Tibial nerve (tissue), 4 donors: ENCODE measurements around the gene CIAPIN1. TPM values are rescaled to one million over a fixed set of nuclear protein-coding genes. Genes with fewer than 3 reads are reported as not detected.

Experiments
- DNase-seq, 2 donors: peaks; one replicate each; pipeline ENCODE4 v3.0.0-alpha.2; 2019; ENCODE audit warnings: low spot score in 2 of 2
- H3K27ac ChIP-seq, 4 donors: fragments of 200-600 bp; sonication (generic) in 3 of 4; one replicate each; pipeline ENCODE4 v1.5.1; 2017 to 2019; ENCODE audit warnings: mild to moderate bottlenecking in 1 of 4
- H3K27me3 ChIP-seq, 2 donors: fragments of 200-600 bp; sonication (generic) in 1 of 2; one replicate each; pipeline versions ENCODE4 v1.5.1 to v1.6.0; 2017 to 2019
- H3K36me3 ChIP-seq, 3 donors: fragments of 200-600 bp; sonication (generic); one replicate each; pipeline ENCODE4 v1.5.1; 2018 to 2019
- H3K4me1 ChIP-seq, 4 donors: fragments of 200-600 bp; sonication (generic) in 3 of 4; one replicate each; pipeline ENCODE4 v1.5.1; 2017 to 2019
- H3K4me3 ChIP-seq, 4 donors: fragments of 200-600 bp; sonication (generic) in 3 of 4; one replicate each; pipeline ENCODE4 v1.5.1; 2017 to 2019; ENCODE audit warnings: mild to moderate bottlenecking in 1 of 4, moderate library complexity in 1 of 4
- H3K9me3 ChIP-seq, 4 donors: fragments of 200-600 bp; sonication (generic) in 3 of 4; one replicate each; pipeline ENCODE4 v1.5.1; 2017 to 2019
- EP300 ChIP-seq, 2 donors: sonication (generic); formaldehyde crosslinking; IDR thresholded peaks; one replicate each; pipeline ENCODE4 v1.6.1; 2017; ENCODE audit warnings: antibody characterized with exemption in 2 of 2, mild to moderate bottlenecking in 1 of 2
- POLR2A ChIP-seq, 2 donors: fragments of 450-650 bp; IDR thresholded peaks; one replicate each; pipeline ENCODE4 v1.6.1; 2017; ENCODE audit warnings: antibody characterized with exemption in 2 of 2, mild to moderate bottlenecking in 2 of 2, moderate library complexity in 2 of 2
- WGBS, 2 donors: methylation state at CpG; one replicate each; pipeline ENCODE4 v1.1.5; 2018; 5-methylcytosine and 5-hydroxymethylcytosine counted together
- total RNA-seq, 4 donors: library from RNA; depleted of rRNA; stranded (reverse); fragments of >200 nt; gene quantifications; one replicate each; pipeline ENCODE4 v1.1.0, GENCODE V29; 2016
- TF ChIP-seq, protein P1 (sequence below), 5 experiments: fragments of 200-600 bp in 3 of 5; fragments of 450-650 bp in 2 of 5; sonication (generic) in 3 of 5; IDR thresholded peaks; one replicate each; pipeline ENCODE4 v1.5.1; 2016 to 2019; ENCODE audit warnings: antibody characterized with exemption in 5 of 5, mild to moderate bottlenecking in 3 of 5, moderate library complexity in 2 of 5

The CIAPIN1 gene
- total RNA-seq, 4 donors from 2014 or later, result 23.4 to 26.7 (median 25.7) TPM

DNA sequence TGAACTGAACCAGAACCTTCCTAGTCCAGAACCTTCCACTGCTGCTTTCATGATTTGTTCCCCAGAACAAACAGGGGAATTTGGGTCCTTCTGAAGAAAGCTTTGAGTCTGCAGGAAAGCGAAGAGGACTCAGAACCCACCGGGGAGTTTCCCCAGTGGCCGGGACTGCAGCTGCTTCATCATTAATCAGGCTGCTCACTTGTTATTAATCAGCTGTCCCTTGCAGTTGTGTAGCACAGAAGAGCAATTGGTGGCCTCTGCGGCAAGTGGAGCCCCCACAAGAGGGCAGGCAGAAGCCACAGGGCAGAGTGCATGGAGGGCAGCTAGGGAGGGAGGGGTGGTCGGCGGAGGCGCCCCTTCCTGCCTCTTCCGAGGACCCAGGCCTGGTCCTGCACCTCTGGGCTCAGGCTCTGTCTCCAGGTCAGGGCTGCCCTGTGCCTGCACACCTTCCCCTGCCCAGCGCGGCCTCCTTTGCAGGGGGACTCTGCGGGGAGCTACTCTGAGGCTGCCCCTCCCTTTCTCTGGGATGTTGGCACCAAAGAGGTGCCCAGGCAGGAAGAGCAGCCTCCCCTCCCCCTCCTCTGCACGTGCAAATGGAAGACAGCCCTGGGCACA, 35.7 kb downstream of the CIAPIN1 start:
- H3K9me3 ChIP-seq, result no peaks in the 10 kb centered on the region
- no peak for DNase-seq
- peaks cover 0 to 10% (median 2%) of the 10 kb centered on the region in 4 donors for H3K4me1 ChIP-seq
- WGBS, 2 donors, result 53 to 55% methylated on average over 7 to 9 of the region's 12 CpGs
- H3K27me3 ChIP-seq, result no peaks in the 10 kb centered on the region
- no peak overlapping the region for H3K27ac ChIP-seq
- H3K4me3 ChIP-seq, result no peak overlapping the region
- no peaks in the 10 kb centered on the region for H3K36me3 ChIP-seq
- no peak for TF ChIP-seq POLR2A (IDR thresholded peaks at IDR 0.05)
- TF ChIP-seq, protein P1, sequence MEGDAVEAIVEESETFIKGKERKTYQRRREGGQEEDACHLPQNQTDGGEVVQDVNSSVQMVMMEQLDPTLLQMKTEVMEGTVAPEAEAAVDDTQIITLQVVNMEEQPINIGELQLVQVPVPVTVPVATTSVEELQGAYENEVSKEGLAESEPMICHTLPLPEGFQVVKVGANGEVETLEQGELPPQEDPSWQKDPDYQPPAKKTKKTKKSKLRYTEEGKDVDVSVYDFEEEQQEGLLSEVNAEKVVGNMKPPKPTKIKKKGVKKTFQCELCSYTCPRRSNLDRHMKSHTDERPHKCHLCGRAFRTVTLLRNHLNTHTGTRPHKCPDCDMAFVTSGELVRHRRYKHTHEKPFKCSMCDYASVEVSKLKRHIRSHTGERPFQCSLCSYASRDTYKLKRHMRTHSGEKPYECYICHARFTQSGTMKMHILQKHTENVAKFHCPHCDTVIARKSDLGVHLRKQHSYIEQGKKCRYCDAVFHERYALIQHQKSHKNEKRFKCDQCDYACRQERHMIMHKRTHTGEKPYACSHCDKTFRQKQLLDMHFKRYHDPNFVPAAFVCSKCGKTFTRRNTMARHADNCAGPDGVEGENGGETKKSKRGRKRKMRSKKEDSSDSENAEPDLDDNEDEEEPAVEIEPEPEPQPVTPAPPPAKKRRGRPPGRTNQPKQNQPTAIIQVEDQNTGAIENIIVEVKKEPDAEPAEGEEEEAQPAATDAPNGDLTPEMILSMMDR (IDR thresholded peaks at IDR 0.05), result no peak

DNA sequence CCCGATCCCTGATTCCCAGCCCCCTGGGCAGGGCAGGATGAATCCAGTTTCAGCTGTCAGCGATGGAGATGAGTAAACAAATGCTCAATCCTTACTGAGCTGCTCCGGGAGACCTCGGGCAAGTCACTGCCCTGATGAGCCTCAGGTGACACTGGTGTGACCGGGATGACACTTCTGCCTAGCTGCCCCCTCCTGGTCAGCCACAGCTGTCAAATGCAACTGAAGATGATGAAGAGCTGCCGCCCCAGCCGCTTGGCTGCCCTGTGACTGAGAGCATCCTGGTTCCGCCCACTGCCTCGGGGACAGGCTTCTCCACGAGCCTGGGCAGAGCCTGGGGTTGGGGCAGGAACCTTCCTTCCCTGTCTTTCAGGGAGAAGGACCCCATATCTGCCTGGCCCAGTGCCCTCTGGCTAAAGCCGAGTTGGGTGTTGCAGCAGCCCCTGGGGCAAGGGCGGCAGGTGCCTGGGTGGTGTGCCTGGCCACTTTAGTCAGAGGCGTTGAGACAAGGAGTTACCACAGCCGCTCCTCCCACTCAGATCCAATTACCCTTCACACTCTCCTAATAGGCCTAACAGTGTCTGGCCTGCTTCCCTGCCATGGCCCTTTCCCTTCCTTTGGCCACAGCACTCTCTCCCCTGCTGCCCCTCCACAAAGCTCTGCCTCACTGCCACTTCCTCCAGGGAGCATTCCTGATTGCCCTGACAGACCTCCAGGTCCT, 37.2 kb downstream of the CIAPIN1 start:
- Histone ChIP-seq H3K9me3 (no peaks in the 10 kb centered on the region), H3K27ac (peak overlapping the region in 1 of 4 donors; percentile 7), H3K4me1 (peaks cover 0 to 5% (median 0%) of the 10 kb centered on the region in 4 donors), H3K4me3 (no peak overlapping the region), H3K27me3 (no peaks in the 10 kb centered on the region), H3K36me3 (no peaks in the 10 kb centered on the region)
- TF ChIP-seq, protein P1 (IDR thresholded peaks at IDR 0.05), result no peak
- TF ChIP-seq POLR2A (IDR thresholded peaks at IDR 0.05), result no peak
- no peak for TF ChIP-seq EP300 (IDR thresholded peaks at IDR 0.05)
- 65 to 70% methylated on average over 13 to 14 of the region's 14 CpGs for WGBS, 2 donors
- no peak for DNase-seq

DNA sequence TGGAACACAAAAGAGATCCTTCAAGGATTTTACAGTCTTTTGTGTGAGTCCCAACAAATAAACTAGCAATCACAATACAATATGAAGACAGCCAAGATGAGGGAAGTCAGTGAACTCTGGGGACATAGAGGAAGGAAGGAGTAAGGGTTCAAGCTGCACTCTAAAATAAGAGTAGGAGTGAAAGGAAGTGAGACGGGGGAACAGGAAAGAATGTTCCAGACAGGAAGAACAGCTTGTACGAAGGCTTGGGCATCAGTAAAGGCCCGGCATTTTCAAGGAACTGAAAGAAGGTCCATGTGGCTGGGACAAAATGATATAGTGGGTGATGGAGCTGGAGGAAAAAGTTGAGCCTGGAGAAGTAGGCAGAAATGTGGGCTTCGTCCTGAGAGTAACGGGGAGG, 38.1 kb downstream of the CIAPIN1 start:
- WGBS, 2 donors, result 73 to 78% methylated on average over 5 of the region's 5 CpGs
- H3K4me3 ChIP-seq, result no peak overlapping the region

DNA sequence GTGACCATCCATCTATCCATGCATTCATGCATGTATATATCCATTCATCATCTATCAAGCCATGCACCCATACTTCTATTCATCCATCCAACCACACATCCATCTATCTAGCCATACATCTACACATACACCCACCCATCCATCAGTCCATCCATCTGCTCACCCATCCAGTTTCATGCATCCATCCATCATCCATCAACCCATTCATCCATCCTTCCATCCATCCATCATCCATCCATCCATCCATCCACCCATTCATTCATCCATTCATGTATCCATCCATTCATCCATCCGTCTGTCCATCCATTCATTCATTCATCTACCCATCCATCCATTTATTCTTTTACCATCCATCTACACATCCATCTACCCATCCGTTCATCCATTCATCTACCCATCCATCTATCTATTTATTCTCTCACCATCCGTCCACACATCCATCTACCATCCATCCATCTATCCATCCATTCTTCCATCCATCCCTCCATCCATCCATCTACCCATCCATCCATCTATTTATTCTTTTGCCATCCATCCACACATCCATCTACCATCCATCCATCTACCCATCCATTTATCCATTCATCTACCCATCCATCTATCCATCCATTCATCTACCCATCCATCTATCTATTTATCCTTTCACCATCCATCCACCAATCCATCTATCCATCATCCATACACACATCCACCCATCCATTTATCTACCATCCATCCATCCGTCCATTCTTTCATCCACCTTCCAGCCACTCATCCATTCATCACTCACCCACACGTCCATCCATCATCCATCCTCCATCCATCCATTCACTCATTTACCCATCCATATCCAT, 39.4 kb downstream of the CIAPIN1 start:
- Histone ChIP-seq H3K4me1 (peaks cover 0 to 5% (median 0%) of the 10 kb centered on the region in 4 donors), H3K27me3 (no peaks in the 10 kb centered on the region), H3K27ac (no peak overlapping the region), H3K4me3 (no peak overlapping the region), H3K36me3 (no peaks in the 10 kb centered on the region), H3K9me3 (no peaks in the 10 kb centered on the region)
- TF ChIP-seq EP300 (IDR thresholded peaks at IDR 0.05) (no peak), POLR2A (IDR thresholded peaks at IDR 0.05) (no peak)
- TF ChIP-seq, protein P1 (IDR thresholded peaks at IDR 0.05), result no peak
- no peak for DNase-seq
- 90% methylated on average over 5 of the region's 5 CpGs for WGBS, 2 donors

More for the DNA sequence above, 38.1 kb downstream of the CIAPIN1 start:
- Histone ChIP-seq H3K9me3 (no peaks in the 10 kb centered on the region), H3K4me1 (peaks cover 0 to 5% (median 0%) of the 10 kb centered on the region in 4 donors), H3K27ac (peak overlapping the region in 2 of 4 donors; percentile 7 to 28), H3K36me3 (no peaks in the 10 kb centered on the region), H3K27me3 (no peaks in the 10 kb centered on the region)
- peak in 1 of 2 donors; percentile 74 for TF ChIP-seq EP300 (IDR thresholded peaks at IDR 0.05)
- TF ChIP-seq POLR2A (IDR thresholded peaks at IDR 0.05), result no peak
- TF ChIP-seq, protein P1 (IDR thresholded peaks at IDR 0.05), result no peak
- peak in 1 of 2 donors; percentile 32 for DNase-seq
